Gastroesophageal sphincter (tissue), 3 donors: ENCODE results near the gene DEPDC5.

Experiments
- EP300 ChIP-seq: sonication (generic); formaldehyde crosslinking; IDR thresholded peaks from one replicate; pipeline ENCODE4 v1.6.1; 2017; ENCODE audit warnings: antibody characterized with exemption, mild to moderate bottlenecking
- POLR2A ChIP-seq, 2 donors: fragments of 450-650 bp; IDR thresholded peaks; one replicate each; pipeline ENCODE4 v1.6.1; 2017; ENCODE audit warnings: antibody characterized with exemption in 2 of 2, mild to moderate bottlenecking in 2 of 2, moderate library complexity in 1 of 2
- POLR2AphosphoS5 ChIP-seq: sonication (generic); formaldehyde crosslinking; IDR thresholded peaks from one replicate; pipeline ENCODE4 v1.6.1; 2017; ENCODE audit warnings: antibody characterized with exemption
- TF ChIP-seq, protein P1 (sequence below), 4 experiments: fragments of 200-600 bp in 2 of 4; fragments of 450-650 bp in 2 of 4; sonication (generic) in 1 of 4; IDR thresholded peaks; one replicate each; pipeline ENCODE4 v1.5.1; 2017 to 2019; ENCODE audit warnings: antibody characterized with exemption in 4 of 4, mild to moderate bottlenecking in 2 of 4, moderate library complexity in 2 of 4

DNA sequence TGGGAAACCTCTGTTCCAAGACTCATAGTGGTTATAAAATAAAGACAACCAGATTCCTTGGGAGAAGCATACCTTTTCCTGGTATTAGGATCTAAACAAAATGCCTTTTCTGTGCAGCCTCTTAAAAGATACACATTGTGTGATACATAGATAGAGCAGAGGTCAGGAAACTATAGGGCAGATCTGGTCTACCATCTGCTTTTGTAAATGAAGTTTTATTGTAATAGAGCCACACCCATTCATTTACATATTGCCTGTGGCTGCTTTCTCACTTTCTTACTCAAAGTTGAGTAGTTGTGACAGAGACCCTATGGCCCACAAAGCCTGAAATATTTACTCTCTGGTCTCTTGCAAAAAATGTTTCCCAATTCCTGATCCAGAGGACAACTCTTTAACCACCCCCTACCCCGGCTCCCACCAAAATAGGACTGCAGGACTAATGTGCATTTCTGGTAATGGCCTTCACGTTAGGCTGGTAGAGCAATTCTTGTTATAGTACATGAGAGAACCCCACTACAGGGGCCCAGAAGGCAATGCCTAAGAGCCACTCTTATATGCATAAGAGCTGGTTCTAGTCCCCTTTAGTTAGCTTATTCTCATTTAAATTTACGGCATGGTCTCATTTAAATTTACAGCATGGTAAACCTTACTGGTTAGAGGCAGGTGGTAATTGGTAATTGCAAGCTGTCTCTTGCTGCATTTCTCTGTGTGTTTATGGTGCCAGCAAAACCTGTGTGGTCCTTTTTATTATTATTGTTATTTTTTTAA, 113.8 kb downstream of the DEPDC5 start:
- TF ChIP-seq, protein P1, sequence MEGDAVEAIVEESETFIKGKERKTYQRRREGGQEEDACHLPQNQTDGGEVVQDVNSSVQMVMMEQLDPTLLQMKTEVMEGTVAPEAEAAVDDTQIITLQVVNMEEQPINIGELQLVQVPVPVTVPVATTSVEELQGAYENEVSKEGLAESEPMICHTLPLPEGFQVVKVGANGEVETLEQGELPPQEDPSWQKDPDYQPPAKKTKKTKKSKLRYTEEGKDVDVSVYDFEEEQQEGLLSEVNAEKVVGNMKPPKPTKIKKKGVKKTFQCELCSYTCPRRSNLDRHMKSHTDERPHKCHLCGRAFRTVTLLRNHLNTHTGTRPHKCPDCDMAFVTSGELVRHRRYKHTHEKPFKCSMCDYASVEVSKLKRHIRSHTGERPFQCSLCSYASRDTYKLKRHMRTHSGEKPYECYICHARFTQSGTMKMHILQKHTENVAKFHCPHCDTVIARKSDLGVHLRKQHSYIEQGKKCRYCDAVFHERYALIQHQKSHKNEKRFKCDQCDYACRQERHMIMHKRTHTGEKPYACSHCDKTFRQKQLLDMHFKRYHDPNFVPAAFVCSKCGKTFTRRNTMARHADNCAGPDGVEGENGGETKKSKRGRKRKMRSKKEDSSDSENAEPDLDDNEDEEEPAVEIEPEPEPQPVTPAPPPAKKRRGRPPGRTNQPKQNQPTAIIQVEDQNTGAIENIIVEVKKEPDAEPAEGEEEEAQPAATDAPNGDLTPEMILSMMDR (IDR thresholded peaks at IDR 0.05), result no peak
- TF ChIP-seq POLR2AphosphoS5 (no peak), POLR2A (IDR thresholded peaks at IDR 0.05) (no peak), EP300 (no peak)
